ENCODE measurements around the gene SH3GLB1.

- TF ChIP-seq CTCF (IDR thresholded peaks at IDR 0.05 in 2 of 3, conservative IDR thresholded peaks at IDR 0.05 in 1 of 3; ENCODE audit: borderline replicate concordance in 1 of 3, insufficient read depth in 1 of 3, low read depth in 2 of 3, low read length in 2 of 3) = no peak
- TF ChIP-seq POLR2AphosphoS5 (IDR thresholded peaks at IDR 0.05; ENCODE audit: low read depth, low read length) = no peak
- no peak for TF ChIP-seq SP1 (IDR thresholded peaks at IDR 0.05; ENCODE audit: low read depth)
- no peak for TF ChIP-seq POLR2A (IDR thresholded peaks at IDR 0.05; ENCODE audit: borderline replicate concordance, extremely low read depth, insufficient read depth, insufficient read length)
- no peak for TF ChIP-seq ZFX (IDR thresholded peaks at IDR 0.05)
- TF ChIP-seq FOSL1 (IDR thresholded peaks at IDR 0.05; ENCODE audit: low read depth) = no peak
- TF ChIP-seq EZH2 (IDR thresholded peaks at IDR 0.05) = no peak
- TF ChIP-seq REST (IDR thresholded peaks at IDR 0.05; ENCODE audit: low read depth) = no peak
- no peak for TF ChIP-seq MAX (IDR thresholded peaks at IDR 0.05)
- TF ChIP-seq ZBTB33 (IDR thresholded peaks at IDR 0.05; ENCODE audit: extremely low read depth, insufficient replicate concordance, low read length) = no peak
- no peak for TF ChIP-seq YY1 (IDR thresholded peaks at IDR 0.05; ENCODE audit: extremely low read depth, insufficient replicate concordance, low read depth, low read length)
- TF ChIP-seq EZH2phosphoT487 (IDR thresholded peaks at IDR 0.05; ENCODE audit: borderline replicate concordance) = no peak
- TF ChIP-seq ATF3 (IDR thresholded peaks at IDR 0.05) = no peak
These were observed 11.7 kb upstream of the SH3GLB1 start for GRCh38 chr1:86692641-86693040.
